Esophagus muscularis mucosa (tissue), 3 donors: ENCODE results near the gene FBXL7.

ENCODE experiments used
- POLR2A ChIP-seq: fragments of 450-650 bp; IDR thresholded peaks from one replicate; pipeline ENCODE4 v1.6.1; 2017; ENCODE audit warnings: antibody characterized with exemption, moderate library complexity, mild to moderate bottlenecking, low read depth
- POLR2AphosphoS5 ChIP-seq, 2 donors: sonication (generic); formaldehyde crosslinking; IDR thresholded peaks; one replicate each; pipeline ENCODE4 v1.6.1; 2017; ENCODE audit warnings: antibody characterized with exemption in 2 of 2
- TF ChIP-seq, protein P1 (sequence below), 3 experiments: fragments of 200-600 bp in 2 of 3; fragments of 450-650 bp in 1 of 3; sonication (generic) in 2 of 3; IDR thresholded peaks; one replicate each; pipeline ENCODE4 v1.5.1; 2017 to 2019; ENCODE audit warnings: antibody characterized with exemption in 3 of 3, mild to moderate bottlenecking in 2 of 3, moderate library complexity in 1 of 3

DNA sequence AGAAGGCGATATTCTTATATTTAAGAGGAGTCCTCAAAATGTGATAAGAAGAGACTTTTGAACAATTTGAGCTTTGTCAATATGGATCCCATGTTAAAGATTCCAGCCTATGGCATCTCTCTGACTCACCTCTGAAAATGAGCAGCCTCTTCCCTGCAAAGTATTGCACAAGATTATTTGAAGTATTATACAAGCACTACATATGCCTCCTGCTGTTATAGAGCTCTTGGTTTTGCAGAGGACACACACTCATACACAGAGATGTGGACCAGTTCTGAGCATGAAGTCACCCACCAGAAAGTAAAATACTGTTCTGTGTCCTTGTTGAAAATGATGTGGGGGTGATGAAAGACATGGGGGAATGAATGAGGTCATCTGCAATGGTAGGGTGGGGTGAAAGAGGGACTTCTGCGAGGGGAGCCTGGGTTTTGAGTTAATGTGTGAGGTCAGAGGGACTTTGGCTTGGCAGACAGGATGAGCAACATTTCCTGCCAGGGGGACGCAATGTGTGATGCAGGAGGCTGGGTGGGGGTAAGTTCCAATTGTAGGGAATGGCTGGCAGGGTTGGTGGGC lies 25.8 kb downstream of the FBXL7 start:
- TF ChIP-seq, protein P1, sequence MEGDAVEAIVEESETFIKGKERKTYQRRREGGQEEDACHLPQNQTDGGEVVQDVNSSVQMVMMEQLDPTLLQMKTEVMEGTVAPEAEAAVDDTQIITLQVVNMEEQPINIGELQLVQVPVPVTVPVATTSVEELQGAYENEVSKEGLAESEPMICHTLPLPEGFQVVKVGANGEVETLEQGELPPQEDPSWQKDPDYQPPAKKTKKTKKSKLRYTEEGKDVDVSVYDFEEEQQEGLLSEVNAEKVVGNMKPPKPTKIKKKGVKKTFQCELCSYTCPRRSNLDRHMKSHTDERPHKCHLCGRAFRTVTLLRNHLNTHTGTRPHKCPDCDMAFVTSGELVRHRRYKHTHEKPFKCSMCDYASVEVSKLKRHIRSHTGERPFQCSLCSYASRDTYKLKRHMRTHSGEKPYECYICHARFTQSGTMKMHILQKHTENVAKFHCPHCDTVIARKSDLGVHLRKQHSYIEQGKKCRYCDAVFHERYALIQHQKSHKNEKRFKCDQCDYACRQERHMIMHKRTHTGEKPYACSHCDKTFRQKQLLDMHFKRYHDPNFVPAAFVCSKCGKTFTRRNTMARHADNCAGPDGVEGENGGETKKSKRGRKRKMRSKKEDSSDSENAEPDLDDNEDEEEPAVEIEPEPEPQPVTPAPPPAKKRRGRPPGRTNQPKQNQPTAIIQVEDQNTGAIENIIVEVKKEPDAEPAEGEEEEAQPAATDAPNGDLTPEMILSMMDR (IDR thresholded peaks at IDR 0.05): no peak
- no peak for TF ChIP-seq POLR2AphosphoS5 (IDR thresholded peaks at IDR 0.05)
- TF ChIP-seq POLR2A: no peak
